GM18909 (cell line): ENCODE results near the gene RTN1.

ENCODE experiments used
- ATAC-seq: cut with Tn5 transposase; IDR thresholded peaks from one replicate; pipeline ENCODE4 v1.9.1; 2021; ENCODE audit warnings: mild to moderate bottlenecking; ENCODE audit not compliant: unreplicated experiment, poor library complexity

The RTN1 gene

DNA sequence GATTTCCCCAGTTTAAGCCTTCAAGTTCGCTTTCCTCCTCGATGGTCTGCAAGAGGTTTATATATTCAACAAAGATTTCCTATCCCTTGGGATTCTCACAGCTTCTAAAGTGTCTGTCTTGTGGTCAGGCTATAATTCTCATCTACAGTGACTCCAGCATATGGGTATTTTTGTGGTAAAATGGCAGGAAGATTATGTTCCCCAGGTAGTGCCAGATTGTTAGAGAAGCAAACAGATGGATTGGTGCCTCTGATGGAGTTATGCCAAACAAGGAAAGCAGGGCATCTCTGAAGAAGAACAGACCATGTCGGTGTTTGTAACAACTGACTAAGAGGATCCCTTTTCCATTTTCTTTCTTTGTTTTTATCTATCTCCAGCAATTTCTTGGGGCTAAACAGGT is 288.4 kb downstream of the RTN1 start:
- ATAC-seq: no peak

DNA sequence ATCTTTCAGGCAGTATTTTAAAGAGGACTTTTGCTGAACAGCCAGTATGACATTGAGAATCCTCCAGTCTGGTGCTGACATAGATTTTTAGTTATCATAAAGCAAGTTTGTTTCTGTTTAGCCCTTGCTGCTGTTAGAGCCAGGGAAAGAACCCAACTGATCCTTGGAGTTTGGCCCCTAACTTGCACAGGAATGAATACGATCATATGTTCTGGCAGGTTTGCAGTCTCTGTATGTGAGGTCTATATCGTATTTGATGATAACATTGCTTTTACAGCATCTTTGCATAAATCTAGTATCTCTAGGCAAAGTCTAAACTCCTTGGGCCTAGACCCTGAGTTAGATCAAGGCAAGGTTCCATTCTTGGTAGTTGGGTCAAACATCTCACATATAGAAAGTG is 289.7 kb downstream of the RTN1 start:
- ATAC-seq: no peak

DNA sequence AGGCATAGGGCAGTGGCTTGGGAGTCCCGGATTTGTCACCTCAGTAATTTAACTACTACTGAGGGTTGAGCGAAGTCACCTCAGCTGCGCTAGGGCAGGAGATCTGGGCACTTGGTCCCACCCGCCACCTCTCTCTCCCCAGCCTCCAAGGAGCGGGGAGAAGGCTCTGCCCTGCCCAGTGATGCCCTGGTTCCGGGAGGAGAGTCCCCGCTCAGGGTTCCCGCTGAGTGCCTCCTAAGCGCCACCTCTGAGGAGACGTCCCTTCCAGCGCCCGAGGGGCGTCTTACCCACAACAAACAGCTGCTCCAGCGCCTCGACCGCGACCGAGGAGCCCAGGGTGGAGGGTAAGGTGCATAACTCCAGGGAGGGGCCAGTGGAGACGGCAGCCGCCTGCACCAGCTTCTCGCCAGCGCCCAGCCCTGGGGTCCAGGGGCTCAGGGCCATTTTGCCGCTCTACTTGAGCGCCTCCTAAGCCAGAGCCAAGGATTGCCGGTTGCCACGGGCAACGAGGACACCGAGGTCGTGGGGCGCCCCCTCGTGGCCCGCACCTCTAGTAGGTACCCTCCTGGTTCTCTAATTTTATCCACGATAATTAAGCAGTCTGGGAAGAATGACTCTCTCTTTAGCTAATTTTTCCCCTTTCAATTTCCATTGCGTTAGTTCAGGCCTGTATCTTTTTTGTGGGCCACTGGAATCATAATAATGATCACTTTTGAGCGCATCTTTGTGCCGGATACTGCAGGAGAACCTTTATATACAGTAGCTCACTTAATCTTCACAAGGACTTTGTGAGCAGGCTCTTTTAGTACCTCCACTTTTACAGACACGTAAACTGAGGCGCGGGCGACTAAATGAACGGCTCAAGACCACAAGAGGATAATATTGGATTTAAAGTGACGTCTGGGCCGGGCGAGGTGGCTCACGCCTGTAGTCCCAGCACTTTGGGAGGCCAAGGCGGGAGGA is 294.0 kb downstream of the RTN1 start, which contains the start of gene CCDC175:
Gene CCDC175 (minus strand): TSS at position 481 of the 963 bp plus-strand sequence. CDS start 37 bp downstream, at position 444.
- ATAC-seq: peak; percentile 98

DNA sequence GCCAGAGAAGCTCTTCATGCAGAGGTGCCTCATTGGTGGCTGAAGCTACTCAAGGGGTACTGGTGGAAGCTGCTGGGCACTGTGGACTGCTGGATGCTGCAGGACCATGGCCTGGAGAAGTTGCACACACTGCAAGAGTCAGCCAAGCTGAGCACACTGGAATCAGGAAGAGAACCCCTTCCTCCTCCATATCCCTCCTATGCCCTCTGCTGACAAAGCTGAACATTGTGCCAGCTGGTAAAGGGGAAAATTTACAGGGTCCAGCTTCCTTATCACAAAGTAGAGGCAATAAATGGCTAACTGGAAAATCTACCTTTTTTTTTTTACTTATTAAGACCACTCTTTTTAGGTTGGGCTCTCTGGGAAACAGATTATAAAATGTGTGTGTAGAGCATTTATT is 300.5 kb downstream of the RTN1 start:
- ATAC-seq: no peak

DNA sequence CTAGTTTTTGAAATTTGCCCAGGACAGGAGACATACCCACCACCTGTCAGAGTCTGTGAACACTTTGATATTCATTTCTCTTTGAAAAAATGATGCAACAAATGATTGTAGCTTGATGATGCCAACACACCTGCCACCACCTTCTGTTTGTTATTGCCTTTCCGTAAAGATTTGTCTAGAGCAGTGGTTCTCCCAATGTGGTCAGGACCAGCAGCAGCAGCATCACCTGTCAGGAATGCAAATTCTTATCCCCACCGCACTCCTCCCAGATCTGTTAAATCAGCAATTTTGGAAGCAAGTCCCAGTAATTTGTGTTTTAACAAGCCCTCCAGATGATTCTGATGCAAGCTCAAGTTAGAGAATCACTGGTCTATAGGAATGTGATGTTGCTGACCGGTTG is 303.9 kb downstream of the RTN1 start:
- no peak for ATAC-seq

DNA sequence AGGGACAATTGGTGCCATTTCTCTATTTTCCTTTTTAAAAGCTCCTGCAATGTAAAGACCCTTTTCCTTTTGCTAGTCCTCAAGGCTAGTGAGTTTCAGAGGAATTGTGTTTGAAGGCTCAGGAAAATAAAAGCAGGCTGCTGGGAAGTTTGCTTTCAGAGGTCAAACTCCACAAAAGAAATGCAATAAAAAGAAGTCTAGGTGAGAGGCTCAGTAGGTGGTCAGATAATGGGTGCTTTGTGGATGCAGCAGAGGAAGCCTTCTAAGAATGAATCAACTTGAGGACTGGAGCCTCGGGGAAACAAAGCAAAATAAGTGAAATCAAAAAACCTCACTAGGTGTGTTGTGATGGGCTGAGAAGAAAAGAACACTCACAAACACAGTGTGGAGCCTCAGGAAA is 304.3 kb downstream of the RTN1 start:
- no peak for ATAC-seq

DNA sequence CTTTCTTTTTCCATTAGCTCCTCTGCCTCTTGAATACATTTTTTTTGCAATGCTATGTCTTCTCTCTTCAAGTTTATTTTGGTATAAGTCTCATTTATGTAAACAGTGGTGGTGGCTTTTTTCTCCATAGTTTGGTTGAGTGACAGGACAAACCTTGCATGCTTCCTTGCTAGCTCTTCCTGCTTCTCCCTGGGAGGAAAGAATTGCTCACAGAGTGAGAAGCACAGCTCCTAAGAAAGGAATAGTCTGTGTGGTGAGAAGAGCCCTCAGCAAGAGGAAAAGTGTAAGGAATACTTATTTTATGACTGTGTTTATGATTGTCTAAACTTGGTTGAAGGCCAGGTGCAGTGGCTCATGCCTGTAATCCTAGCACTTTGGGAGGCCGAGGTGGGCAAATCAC is 305.5 kb downstream of the RTN1 start:
- ATAC-seq: no peak

DNA sequence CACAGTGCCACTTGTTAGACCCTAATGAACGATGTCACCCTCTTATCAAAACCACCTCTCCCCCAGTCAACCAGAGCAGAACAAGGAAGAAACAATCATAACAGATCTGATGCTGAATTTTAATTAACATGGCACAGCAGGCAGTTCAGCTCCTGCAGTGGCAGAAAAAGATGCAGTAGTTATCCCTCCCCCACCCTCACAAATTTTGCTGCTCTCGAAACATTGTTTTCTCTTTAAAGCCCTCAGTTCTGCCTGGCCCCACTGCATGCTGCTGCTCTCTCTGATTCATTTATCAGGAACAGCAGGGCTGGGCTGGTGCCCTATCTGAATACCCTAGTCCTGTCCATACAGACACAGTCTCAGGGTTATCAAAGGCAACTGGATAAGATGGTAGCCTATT is 306.2 kb downstream of the RTN1 start:
- ATAC-seq: no peak

DNA sequence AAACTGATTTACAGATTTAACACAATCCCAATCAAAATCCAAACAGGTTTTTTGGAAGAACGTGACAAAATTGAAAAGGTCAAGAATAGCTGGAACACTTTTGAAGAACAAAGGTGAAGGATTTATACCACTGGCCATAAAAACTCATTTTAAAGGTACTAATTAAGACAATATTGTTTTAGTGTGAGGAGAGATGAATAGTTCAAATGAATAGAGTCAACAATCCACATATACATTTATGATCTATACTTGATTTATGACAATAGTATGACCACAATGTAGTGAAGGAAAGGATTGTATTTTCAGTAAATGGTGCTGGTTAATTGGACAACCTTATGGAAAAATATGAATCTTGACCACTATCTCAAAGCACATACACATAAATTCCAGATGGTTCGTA is 323.3 kb downstream of the RTN1 start:
- no peak for ATAC-seq
